GM06990 (cell line): ENCODE measurements around the gene FLNC.
A peak's percentile ranks its signal among the peaks of the same experiment; 100 is the strongest.

Source experiments
- DNase-seq: peaks from one replicate; pipeline ENCODE4 v3.0.0-alpha.2; 2011; ENCODE audit not compliant: insufficient read length; ENCODE audit errors: extremely low read depth
- H3K27me3 ChIP-seq: replicated peaks from 2 replicates; pipeline ENCODE4 v1.6.0; 2011; ENCODE audit warnings: low read length; ENCODE audit not compliant: control insufficient read depth, insufficient read depth
- H3K36me3 ChIP-seq: 2 replicates; pipeline ENCODE4 v1.5.1; 2011; ENCODE audit warnings: low read length; ENCODE audit not compliant: control insufficient read depth, insufficient read depth
- H3K4me3 ChIP-seq: replicated peaks from 2 replicates; pipeline ENCODE4 v1.5.1; 2011; ENCODE audit warnings: low read depth, mild to moderate bottlenecking, control low read depth, low read length
- CTCF ChIP-seq: IDR thresholded peaks from 2 replicates; pipeline ENCODE4 v1.5.1; 2011; ENCODE audit warnings: low read length, control low read depth, mild to moderate bottlenecking, inconsistent platforms; ENCODE audit not compliant: insufficient read depth, poor library complexity, severe bottlenecking

FLNC gene

DNA sequence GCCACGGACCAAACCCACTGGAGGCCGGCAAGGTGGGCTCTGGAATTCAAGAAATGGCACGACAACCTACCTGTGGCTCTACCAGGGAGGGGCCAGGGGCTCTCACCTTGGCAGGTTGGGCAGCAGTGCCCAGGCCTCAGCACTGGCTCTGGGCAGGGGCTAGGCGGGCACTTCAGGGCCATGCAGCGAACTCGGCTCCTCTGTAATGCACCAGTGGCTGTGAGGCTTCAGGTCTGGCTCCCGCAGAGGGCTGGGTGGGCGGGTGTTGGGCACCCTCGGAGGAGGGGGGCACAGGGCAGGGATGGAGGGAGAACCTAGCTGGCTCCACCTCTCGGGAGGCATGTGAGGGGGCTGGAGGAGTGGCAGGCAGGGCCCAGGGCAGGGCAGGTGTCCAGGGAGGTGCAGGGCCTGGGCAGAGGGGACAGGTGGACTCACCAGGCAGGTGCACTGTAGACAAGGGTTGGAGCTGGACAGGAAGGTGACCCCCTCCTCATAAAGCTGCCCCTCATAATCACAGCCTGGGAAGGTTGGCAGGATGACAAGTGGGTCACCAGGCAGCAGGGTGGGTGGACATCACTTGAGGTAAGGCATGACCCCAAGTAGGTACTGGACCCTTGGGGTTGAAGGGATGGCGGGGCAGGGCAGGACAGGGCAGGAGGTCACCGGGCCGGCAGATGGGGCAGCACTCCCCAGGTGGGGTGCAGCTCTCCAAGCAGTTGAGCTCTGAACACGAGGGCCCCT is 73.6 kb downstream of the FLNC start:
- no peaks in the 10 kb centered on the region for H3K27me3 ChIP-seq
- no peak for DNase-seq
- no peaks in the 10 kb centered on the region for H3K36me3 ChIP-seq
- no peak for TF ChIP-seq CTCF
- H3K4me3 ChIP-seq: no peak overlapping the region

DNA sequence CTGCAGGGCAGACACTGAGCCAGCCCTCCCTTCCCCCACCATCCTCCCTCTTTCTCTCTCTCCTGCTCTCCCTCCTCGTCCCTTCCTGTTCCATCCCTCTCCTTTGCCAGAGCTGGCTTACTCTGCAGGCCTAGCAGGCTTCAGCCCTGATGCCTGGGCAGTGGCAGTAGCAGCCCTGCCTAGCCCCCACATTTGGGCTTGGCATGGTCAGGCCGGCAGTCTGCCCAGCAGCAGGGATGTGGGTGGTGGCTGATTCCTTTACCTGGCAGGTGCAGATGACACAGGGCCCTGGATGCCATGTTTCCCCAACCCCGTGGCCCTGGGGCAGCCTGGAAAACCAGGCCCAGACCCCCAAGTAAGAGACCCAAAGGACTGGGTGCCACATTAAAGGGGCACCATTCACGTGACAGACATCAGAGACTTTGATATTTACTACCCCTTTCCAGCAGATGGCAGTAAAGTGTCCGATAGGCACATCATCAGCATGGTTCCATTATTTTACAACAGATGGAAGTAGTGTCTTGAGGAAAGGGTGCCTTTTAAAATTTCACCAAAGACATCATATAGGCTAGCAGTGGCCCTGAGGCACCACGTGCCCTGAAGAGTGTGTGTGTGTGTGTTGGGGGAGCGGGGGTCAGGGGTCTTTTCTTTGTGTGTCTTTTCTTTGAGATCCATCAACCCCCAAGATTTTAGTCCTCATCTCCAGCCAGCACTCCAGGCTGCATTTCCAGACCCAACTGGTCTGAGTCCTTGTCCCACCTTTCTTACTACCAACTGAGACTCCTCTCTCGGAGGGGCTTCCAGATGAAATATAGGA is 74.4 kb downstream of the FLNC start:
- H3K4me3 ChIP-seq: no peak overlapping the region
- no peaks in the 10 kb centered on the region for H3K36me3 ChIP-seq
- H3K27me3 ChIP-seq: no peaks in the 10 kb centered on the region
- DNase-seq: peak; percentile 45
- TF ChIP-seq CTCF: peak; percentile 67

GRCh38 chr7:128906001-128906765 is 76.0 kb downstream of the FLNC start:
- Histone ChIP-seq H3K36me3 (no peaks in the 10 kb centered on the region), H3K4me3 (no peak overlapping the region), H3K27me3 (no peaks in the 10 kb centered on the region)
- no peak for TF ChIP-seq CTCF
- DNase-seq: no peak

DNA sequence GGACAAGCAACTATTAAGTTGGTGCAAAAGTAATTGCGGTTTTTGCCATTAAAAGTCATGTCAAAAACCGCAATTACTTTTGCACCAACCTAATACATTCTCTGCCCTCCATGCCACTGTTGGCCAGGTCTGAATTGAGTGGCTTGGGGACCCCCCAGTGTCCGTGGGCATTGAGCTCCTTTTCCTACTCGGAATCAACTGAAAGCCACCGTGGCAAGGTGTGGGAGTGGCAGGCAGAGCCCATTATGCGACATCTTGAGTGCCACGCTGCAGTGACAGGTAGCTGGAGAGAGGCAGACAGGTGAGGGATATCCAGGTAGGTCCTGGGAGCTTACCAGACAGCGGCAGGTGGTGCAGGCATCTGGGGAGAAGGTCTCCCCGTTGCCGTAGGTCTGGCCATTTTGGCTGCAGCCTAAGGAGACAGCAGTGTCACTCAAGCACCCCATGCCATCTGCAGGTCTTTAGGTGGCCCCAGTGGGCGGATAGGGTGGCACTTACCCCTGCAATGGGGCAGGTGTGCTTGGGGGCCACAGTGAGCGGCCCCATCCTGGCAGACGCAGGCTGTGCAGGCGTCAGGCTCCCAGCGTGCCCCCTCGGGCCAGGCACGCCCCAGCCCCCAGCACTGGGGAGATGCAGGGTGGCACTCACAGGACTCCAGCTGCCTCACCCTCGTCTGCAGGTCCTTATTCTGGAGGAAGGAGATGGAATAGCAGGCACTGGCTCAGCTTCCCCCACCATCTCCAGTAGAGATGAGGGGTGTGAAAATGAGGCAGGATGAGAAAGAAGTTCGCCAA is 76.8 kb downstream of the FLNC start:
- H3K4me3 ChIP-seq: no peak overlapping the region
- no peaks in the 10 kb centered on the region for H3K36me3 ChIP-seq
- TF ChIP-seq CTCF: no peak
- no peak for DNase-seq
- no peaks in the 10 kb centered on the region for H3K27me3 ChIP-seq
